Glomerular visceral epithelial cell (primary cell): ENCODE measurements around the gene SPIN4.
A peak's percentile ranks its signal among the peaks of the same experiment; 100 is the strongest.
"Not testable (repeated sequence)": the region's sequence is repeated elsewhere in the genome, so short reads cannot be mapped to it uniquely, and the experiment has no call there.

ENCODE experiments used
- DNase-seq: peaks from one replicate; pipeline ENCODE4 v3.0.0-alpha.2; 2016; ENCODE audit errors: extremely low spot score

Gene SPIN4

DNA sequence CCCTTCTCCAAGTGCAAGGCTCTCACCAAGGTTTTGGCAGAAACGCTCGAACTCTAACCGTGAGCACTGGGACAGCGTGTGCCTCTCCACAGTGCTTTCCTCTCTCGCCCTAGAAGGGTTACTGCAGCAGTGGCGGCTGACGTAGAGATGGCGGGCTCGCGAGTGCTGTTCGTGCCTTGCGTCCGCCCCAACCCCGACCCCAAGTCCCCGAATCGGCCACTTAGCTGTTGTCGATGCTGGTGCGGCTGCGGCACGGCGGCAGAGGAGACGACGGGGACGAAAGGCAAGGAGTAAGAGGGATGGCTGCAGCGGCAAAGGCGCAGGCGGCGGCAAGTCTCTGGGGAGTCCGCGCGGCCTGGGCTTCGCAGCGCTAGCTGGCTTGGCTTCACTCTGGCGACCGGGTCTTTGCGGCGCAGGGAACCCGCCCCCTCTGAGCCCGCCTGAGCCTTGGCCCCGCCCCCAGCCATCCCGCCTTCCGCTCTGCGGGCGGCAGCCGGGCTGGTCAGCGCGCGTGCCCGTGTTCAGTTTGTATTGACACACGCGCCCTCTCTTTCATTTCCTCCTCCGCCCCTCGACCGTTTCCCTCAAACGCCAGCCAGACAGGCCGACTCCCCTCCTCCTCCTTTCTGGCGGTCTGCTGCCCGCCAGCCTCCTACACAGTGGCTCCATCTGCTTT is at the start of gene SPIN4:
TSS of gene SPIN4 (minus strand) at position 392 of the 676 bp plus-strand sequence. CDS start 513 bp downstream, outside the sequence.
- peak; percentile 91 for DNase-seq

DNA sequence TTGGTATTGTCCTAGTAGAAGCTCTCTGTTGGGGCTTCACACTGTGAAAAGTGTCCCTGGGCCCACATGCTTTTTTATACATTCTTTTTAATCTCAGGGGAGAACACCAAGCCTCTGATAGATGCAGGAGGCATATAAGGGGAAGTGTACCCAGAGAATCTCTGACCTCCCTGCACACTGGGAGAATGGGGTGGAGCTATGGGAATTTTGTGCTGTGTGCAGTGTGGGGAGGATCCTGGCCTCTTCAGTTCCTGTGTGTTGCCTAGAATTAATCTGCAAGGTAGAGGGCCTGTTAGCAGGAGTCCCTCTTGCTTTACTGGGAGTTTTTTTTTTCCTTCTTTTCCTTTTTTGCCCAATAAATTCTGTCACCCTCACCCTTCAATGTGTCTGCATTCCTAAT is 49.2 kb upstream of the SPIN4 start:
- DNase-seq, result no peak

DNA sequence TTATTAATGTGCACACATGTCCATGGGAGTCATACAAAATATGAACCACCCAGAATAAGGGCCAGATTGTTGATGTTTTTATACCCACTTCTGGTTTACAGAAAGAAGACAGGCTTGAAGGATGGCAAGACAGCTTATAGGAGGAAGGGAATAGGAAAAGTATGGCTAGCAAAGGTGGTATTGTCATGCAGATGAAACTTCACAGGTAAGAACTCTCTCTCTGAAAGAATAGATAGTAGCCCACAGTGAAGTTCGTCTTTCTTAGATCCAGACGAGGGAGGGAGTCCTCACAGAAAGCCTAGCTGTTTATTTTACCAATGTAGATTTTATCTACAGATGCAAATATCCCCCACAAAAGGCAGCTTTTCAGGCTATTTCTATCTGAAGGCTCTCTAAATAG is 43.7 kb upstream of the SPIN4 start:
- DNase-seq, result no peak

DNA sequence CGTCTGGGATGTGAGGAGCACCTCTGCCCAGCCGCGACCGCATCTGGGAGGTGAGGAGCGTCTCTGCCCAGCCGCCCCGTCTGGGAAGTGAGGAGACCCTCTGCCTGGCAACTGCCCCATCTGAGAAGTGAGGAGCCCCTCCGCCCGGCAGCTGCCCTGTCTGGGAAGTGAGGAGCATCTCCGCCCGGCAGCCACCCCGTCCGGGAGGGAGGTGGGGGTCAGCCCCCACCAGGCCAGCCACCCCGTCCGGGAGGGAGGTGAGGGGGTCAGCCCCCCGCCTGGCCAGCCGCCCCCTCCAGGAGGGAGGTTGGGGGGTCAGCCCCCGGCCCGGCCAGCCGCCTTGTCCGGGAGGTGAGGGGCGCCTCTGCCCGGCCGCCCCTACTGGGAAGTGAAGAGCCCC is 42.0 kb upstream of the SPIN4 start:
- not testable (repeated sequence) for DNase-seq

DNA sequence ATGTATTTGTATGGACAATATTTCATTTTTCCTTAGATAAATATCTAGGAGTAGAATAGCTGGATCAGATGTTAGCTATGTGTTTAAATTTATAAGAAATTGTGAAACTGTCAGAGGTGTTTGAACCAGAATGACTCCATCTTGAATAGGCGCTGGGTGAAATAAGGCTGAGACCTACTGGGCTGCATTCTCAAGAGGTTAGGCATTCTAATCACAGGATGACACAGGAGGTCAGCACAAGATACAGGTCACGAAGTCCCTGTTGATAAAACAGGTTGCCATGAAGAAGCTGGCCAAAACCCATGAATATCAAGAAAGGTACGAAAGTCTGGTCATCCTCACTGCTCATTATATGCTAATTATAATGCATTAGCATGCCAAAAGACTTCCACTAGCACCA is 36.3 kb upstream of the SPIN4 start:
- DNase-seq, result no peak

DNA sequence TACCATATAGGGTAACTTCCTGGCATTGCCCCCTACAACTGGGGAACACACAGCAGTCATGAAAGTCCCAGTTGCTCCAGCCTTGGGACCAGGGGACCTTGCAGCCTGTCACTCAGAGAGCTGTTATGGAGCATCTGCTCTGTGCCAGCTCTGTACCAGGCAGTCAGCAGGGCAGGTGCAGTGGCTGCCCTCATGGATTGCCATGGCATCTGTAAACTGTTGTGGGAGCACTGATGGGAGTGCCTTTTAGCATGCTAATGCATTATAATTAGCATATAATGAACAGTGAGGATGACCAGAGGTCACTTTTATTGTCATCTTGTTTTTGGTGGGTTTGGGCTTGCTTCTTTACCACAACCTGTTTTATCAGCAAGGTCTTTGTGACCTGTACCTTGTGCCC is 33.1 kb upstream of the SPIN4 start:
- not testable (repeated sequence) for DNase-seq

DNA sequence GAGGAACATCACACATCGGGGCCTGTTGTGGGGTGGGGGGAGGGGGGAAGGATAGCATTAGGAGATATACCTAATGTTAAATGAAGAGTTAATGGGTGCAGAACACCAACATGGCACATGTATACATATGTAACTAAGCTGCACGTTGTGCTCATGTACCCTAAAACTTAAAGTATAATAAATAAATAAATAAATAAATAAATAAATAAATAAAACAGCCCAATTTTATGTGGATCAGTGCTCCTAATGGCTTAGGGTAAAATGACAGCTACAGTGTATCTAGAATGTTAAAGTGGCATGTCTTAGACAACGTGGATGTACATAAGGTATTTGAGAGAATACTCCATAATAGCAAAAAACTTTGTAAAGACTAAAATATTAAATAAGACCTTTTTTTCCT is 21.9 kb upstream of the SPIN4 start:
- DNase-seq, result not testable (repeated sequence)

DNA sequence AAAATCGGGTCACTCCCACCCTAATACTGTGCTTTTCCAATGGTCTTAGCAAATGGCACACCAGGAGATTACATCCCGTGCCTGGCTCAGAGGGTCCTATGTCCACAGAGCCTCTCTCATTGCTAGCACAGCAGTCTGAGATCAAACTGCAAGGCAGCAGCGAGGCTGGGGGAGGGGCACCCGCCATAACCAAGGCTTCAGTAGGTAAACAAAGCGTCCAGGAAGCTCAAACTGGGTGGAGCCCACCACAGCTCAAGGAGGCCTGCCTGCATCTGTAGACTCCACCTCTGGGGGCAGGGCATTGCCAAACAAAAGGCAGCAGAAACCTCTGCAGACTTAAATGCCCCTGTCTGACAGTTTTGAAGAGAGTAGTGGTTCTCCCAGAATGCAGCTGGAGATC is 16.6 kb upstream of the SPIN4 start:
- not testable (repeated sequence) for DNase-seq

DNA sequence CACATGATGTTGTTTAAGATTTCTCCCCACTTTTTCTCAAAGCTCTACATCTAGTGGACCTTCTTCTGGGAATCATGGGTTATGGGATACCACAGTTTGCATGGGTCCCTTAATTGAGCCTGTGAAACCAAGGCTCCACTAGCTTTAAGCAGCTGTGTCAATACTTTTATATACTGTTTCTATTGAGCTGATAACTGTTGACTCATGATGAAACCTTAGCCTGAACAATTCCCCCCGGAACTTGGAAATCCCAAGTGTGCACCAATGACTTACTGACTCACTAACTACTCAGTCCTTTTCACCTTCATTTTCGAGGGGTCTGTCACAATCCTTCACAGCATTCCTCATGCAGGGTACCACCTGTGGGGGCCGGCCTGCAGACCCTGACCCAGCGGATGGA is 12.7 kb upstream of the SPIN4 start:
- no peak for DNase-seq

DNA sequence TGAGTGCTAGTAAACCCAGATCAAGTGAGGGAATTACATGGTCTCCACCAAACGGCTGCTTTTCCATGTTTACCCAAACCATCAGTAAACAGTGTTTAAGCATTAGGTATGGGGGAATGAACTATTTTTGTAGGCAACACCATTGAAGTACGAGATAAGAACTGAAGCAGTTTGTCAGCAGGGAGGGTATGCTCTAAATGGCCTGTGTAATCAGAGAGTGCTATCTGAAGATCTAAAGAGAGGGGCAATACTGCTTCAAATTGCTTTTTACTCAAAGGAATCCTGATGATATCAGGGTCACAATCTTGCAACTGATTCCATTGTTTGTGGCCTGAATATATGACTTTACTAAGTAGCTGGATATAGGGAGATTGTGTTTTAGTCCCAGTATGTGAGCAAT is 10.4 kb upstream of the SPIN4 start:
- no peak for DNase-seq

DNA sequence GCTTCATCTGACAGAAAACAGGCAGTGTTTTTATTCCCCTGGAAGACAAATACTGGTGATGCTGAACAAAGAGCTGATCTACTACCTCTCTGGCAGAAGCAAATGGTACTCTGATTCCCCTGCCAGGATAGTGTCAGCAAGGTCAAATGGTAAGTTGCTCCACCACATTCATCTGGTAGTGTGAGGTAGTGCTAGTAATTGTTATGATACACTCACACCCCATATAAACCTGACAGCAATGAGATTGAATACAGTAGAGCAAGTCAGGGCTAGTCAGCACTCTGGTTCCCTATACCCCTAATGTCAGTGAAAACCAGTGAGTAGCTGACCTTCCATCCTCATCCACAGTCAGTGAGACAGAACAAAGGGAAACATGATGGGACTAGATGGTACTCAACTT is 3.4 kb upstream of the SPIN4 start:
- DNase-seq, result no peak

DNA sequence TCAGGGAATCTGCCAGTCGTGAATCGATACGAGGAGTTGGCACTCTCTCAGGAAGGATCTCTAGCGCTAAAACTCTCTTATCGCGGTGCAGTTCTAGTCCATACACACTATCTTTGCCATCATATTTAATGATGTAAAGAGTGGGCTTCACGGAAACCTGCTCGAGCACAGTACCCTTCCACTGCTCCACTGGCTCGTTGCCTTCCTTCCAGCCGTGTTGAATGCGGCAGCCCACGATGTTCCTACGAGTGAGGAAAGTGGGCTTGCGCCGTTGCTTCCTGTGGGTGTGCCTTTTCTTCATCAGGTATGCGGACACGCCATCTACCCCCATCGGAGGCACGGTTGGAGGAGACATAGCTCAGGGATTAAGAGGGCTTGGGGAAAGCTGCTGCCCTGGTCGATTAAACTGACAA is 661 bp downstream of the SPIN4 start:
- DNase-seq, result peak; percentile 32

DNA sequence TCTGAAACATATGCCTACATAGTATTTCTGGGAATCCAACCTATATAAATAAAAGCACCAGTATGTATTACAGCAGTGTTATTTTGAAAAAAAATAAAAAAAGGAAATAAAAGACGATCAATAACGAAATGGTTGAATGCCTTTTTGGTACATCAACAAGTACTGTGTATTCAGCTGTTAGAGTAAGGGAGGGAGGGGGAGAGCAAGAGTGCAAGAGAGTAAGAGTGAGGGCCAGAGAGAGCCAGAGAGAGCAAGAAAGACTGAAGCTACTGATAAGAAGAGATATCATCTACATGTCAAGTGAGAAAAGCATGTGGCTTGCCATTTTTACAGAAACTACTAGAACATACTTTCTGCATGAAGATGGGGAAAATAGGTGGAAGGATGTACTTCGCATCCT is 1.8 kb downstream of the SPIN4 start:
- DNase-seq, result no peak

DNA sequence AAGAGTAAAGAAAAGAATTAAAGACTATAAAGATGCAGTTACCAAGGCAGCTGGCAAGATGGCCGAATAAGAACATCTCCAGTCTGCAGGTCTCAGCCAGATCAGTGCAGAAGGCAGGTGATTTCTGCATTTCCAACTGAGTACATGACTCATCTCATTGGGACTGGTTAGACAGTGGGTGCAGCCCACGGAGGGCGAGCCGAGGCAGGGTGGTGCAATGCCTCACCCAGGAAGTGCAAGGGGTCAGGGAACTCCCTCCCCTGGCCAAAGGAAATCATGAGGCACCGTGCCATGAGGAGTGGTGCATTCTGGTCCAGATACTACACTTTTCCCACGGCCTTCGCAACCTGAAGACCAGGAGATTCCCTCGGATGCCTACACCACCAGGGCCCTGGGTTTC is 20.5 kb downstream of the SPIN4 start:
- DNase-seq, result peak; percentile 1

DNA sequence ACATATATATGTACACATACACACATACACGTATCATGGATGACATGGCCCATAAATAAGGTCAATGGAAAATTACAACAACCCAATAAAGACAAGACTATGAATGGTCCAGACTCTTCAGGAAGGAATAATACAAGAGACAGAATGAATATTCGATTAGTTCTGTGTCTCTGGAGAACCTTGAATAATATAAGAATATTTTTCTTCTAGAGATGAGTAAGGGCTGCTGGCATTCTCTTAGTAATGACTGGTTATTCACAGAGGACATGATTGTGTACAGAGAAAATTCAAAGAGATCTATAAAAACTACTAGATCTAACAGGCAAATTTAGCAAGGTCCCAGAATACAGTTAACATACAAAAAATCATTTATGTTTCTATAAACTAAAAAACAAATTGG is 23.3 kb downstream of the SPIN4 start:
- no peak for DNase-seq

DNA sequence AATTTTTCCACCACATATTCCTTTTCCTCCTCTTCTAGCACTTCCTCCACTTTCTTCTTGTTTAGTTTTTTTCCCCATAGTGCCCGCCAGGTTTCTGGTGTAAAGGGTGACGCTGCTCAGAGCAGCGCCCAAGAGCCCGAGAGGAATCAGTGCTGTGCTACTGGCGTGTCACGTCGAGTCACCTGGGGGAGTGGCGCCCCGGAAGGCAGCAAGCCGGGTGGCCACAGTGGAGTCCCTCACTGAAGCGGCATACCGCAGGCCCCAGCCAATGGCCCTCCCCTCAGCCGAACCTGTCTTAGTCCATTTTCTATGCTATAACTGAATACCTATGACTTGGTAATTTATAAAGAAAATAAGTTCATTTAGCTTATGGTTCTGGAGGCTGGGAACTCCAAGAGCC is 51.5 kb downstream of the SPIN4 start:
- no peak for DNase-seq
